Measurements from ENCODE around the gene THRSP.
"Not testable (repeated sequence)": the region's sequence is repeated elsewhere in the genome, so short reads cannot be mapped to it uniquely, and the experiment has no call there.

THRSP gene

DNA sequence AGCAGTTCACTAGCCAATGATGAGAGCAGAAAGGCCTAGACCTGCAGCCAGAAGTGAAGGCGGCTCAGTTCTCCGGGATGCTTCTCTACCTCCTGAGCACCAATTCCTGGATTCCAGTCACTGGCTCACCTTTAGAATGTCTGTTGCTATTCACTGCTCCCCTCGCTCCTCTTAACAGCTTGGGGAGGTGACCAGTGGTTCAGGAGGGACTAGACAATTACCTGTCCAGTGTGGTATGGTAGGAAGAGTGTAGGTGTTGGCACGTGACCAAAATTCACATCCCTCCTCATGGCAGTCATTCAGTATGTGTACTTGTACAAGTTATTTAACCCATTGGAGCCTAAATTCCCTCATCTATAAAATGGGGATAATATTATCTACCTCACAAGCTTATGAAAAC lies 4.0 kb downstream of the THRSP start:
- DNase-seq, result no peak

GRCh38 chr11:78069465-78069864 lies 5.8 kb downstream of the THRSP start:
- DNase-seq, result no peak

GRCh38 chr11:78070621-78071020 lies 7.0 kb downstream of the THRSP start:
- no peak for DNase-seq

DNA sequence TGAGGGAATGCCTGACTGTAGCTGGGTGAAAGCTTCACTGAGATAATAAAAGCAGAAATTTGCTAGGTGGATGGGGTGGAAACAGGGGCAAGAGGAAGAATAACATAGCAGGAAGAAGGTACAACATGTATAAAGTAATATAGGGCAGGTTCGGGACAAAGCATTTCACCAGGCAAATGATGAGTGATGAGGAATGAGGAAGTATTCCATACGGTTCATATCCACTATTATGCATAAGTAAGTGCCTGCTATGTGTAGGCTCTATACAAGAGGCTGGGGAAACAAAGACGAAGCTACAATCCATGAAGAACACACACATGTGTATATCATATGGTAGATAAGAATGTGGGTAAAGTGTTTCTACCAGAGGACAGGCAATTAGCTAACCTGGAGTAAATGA lies 8.1 kb downstream of the THRSP start:
- no peak for DNase-seq

DNA sequence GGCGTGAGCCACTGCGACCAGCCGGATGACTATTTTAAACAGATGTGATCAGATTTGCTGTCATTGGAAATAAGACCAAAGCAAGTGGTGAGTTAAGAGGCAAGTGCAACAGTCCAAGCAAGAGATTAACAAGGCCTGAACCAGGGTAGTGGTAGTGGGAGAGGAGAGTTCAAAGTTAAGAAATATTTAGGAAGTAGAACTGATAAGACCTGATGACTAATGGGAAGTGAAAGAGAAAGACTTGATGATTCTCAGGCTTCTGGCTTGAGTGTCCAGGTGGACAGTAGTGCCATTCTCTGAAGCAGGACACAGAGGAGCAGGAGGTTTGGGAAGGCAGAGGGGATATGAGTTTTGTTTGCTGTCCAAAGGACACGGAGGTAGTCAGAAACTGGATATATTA lies 8.8 kb downstream of the THRSP start:
- no peak for DNase-seq

DNA sequence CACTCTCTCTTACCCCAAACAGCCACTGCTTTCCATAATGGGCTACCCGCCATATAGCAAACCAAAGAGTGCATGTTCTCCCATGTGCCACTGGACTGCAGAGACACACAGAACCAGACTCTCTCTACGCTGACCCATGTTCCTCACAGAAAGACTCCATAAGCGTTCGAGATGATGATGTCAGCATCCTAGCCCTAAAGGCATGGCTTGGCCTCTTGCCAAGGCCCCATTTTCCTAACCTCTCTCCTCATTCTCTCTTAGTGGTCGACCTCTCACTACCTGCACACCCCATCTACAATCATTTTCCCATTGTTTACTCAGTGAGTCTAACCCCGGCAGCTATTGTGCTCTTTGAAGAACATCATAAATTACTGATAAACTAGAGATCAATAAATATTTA lies 11.1 kb downstream of the THRSP start:
- DNase-seq, result no peak

- DNase-seq, result no peak
Observed at GRCh38 chr11:78076733-78077403, 13.2 kb downstream of the THRSP start.

DNA sequence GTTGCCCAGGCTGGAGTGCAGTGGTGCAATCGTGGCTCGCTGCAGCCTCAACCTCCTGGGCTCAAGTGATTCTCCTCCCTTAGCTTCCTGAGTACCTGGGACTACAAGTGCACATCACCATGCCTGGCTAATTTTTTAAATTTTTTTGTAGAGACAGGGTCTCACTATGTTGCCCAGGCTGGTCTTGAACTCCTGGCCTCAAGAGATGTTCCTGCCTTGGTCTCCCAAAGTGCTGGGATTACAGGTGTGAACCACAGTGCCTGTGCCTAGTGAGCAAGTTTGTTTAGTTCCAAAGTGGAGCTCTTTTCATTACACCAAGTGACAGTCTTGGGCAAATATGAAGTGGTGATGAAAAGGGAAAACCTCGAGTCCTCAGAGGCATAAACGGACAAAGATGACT lies 13.9 kb downstream of the THRSP start:
- not testable (repeated sequence) for DNase-seq

- DNase-seq, result no peak
Observed at GRCh38 chr11:78078218-78079167, 14.8 kb downstream of the THRSP start.

- peak; percentile 70 for DNase-seq
Observed at GRCh38 chr11:78079232-78080083, 15.8 kb downstream of the THRSP start, which contains the start of gene NDUFC2. Gene NDUFC2, minus strand, starts transcription at chr11:78079862. Its CDS starts 118 bp downstream, at chr11:78079744.

DNA sequence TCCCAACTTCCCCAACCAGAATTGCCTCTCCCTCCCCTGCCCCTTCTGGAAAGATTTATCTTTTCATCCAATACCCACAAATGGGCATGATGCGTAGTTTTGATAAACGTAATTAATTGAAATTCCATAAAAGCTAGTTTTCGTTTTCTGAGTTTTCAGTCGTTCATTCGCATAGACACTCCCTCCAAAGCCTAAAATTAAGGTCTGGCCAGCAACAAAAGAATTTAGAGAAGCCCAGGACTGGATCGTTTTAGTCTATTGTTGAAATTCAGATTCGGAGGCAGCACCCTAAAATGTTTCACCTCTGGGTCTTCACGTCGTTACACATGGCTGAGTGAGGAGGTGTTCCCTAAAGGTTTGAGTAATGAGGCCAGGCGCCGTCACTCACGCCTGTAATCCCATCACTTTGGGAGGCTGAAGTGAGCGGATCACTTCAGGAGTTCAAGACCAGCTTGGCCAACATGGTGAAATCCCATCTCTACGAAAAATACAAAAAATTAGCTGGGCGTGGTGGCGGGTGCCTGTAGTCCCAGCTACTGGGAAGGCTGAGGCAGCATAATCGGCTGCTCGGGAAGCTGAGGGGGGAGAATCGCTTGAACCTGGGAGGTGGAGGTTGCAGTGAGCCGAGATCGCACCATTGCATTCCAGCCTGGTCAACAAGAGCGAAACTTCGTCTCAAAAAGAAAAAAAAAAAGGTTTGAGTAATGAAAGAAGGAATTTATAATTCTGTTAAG lies 16.6 kb downstream of the THRSP start:
- DNase-seq, result no peak

- no peak for DNase-seq
Observed at GRCh38 chr11:78080818-78081495, 17.3 kb downstream of the THRSP start.

DNA sequence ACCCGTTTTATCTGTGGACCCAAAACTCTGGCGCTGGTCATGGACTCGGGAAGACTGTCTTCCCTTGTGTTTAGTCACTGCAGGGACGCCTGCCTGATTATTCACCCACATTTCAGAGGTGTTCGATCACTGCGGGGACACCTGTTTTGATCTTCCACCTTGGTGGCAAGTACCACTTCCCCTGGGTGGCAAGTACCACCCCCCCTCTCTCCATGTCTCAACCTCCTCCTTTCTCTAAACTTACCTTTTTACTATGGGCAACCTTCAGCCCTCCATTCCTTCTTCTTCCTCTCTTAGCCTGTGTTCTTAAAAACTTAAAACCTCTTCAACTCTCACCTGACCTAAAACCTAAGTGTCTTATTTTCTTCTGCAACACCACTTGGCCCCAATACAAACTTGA lies 17.9 kb downstream of the THRSP start:
- no peak for DNase-seq

- no peak for DNase-seq
Observed at GRCh38 chr11:78082146-78082545, 18.5 kb downstream of the THRSP start.

DNA sequence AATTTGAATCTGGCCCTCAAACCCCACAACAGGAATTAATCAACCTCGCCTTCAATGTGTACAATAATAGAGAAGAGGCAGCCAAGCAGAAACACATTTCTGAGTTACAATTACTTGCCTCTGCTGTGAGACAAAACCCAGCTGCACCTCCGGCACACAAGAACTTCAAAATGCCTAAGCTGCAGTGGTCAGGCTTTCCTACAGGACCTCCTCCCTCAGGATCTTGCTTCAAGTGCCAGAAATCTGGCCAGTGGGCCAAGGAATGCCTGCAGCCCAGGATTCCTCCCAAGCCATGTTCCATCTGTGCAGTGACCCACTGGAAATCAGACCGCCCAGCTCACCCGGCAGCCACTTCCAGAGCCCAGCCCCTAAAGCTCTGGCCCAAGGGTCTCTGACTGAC lies 19.4 kb downstream of the THRSP start:
- no peak for DNase-seq

GRCh38 chr11:78084506-78084905 lies 20.8 kb downstream of the THRSP start:
- DNase-seq, result not testable (repeated sequence)

- no peak for DNase-seq
Observed at GRCh38 chr11:78085972-78086371, 22.3 kb downstream of the THRSP start.

- DNase-seq, result not testable (repeated sequence)
Observed at GRCh38 chr11:78086521-78087074, 22.9 kb downstream of the THRSP start.

DNA sequence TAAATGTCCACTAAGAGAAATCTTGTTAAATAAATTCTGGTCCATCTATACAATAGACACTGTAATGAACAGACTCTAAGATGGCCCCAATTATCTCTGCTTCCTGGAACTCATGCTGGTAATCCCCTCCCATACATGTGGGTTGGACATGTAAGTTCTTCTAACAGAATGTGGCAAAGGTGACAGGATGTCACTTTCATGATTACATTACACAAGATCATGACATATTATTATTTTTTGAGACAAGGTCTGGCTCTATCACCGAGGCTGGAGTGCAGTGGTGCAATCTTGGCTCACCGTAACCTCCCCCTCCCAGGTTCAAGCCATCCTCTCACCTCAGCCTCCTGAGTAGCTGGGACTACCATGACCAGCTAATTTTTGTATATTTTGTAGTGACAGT lies 30.6 kb downstream of the THRSP start:
- peak; percentile 13 for DNase-seq

DNA sequence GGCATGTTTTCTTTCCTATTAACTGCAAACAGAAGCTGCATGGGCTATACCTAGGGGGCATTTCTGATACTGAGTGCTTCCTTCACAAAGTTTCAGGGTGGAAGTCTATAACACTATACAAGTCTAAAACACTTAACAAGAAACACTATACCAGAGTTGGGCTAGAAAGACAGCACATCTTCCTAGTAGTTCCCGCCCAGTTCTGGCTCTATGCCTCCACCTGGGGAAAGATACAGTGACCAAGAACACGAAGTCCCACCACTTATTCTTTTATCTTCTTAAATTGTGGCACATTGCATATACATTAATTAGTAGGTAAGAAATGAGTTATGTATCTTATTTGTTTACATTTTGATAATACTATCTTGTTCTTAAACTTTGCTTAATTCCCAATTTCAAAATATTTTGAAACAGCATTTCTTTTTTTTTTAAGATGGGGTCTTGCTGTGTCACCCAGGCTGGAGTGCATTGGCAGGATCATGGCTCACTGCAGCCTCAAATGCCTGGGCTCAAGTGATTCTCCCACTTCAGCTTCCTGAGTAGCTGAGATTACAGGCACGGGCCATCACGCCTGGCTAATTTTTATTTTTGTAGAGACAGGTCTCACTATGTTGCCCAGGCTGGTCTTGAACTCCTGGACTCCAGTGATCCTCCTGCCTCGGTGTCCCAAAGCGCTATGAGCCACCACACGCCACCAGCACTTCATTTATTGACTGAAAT lies 34.2 kb downstream of the THRSP start:
- DNase-seq, result no peak

- no peak for DNase-seq
Observed at GRCh38 chr11:78099666-78100065, 36.0 kb downstream of the THRSP start.

Data from stimulated activated CD4-positive, alpha-beta T cell treated with anti-CD3 and anti-CD28 coated beads, Interleukin-1b, Interleukin-23, amount 100 ng/mL, for 48 hours (primary cell).